GM18511 (cell line): Measurements from ENCODE around the gene ATG5.

Experiments
- ATAC-seq: cut with Tn5 transposase; IDR thresholded peaks from one replicate; pipeline ENCODE4 v1.9.1; 2021; ENCODE audit warnings: mild to moderate bottlenecking, moderate library complexity; ENCODE audit not compliant: unreplicated experiment

The ATG5 gene

GRCh38 chr6:106134906-106135634 lies 190.5 kb downstream of the ATG5 start:
- ATAC-seq = no peak
